Thymus (tissue), 11 donors: ENCODE data around the gene MRGPRX4. TPM values are rescaled to one million over a fixed set of nuclear protein-coding genes. Genes with fewer than 3 reads are reported as not detected.
"Not testable (repeated sequence)": the region's sequence is repeated elsewhere in the genome, so short reads cannot be mapped to it uniquely, and the experiment has no call there.

ENCODE experiments used
- DNase-seq, 9 donors: peaks; one replicate each; pipeline ENCODE4 v3.0.0-alpha.2; 2013; ENCODE audit warnings: low spot score in 9 of 9, low read depth in 6 of 9, missing footprints in 1 of 9
- H3K27ac ChIP-seq, 2 donors: one replicate each; pipeline ENCODE4 v1.5.1; 2013; ENCODE audit warnings: control low read depth in 1 of 2, low read depth in 1 of 2, low read length in 1 of 2, mild to moderate bottlenecking in 1 of 2, moderate library complexity in 1 of 2
- H3K27me3 ChIP-seq, 2 donors: one replicate each; pipeline ENCODE4 v1.5.1; 2013; ENCODE audit warnings: low read length in 1 of 2; ENCODE audit not compliant: control insufficient read depth in 2 of 2, insufficient read depth in 1 of 2
- H3K36me3 ChIP-seq, 2 donors: one replicate each; pipeline ENCODE4 v1.5.1; 2013; ENCODE audit warnings: low read length in 1 of 2, mild to moderate bottlenecking in 1 of 2, moderate library complexity in 1 of 2; ENCODE audit not compliant: control insufficient read depth in 2 of 2, insufficient read depth in 2 of 2
- H3K4me1 ChIP-seq, 2 donors: one replicate each; pipeline ENCODE4 v1.5.1; 2013; ENCODE audit warnings: low read length in 2 of 2; ENCODE audit not compliant: control insufficient read depth in 2 of 2, insufficient read depth in 2 of 2
- H3K4me3 ChIP-seq, 2 donors: one replicate each; pipeline ENCODE4 v1.5.1; 2013; ENCODE audit warnings: low read length in 2 of 2, control low read depth in 1 of 2, mild to moderate bottlenecking in 1 of 2
- H3K9me3 ChIP-seq, 2 donors: one replicate each; pipeline ENCODE4 v1.5.1; 2013; ENCODE audit warnings: low read length in 1 of 2, mild to moderate bottlenecking in 1 of 2; ENCODE audit not compliant: control insufficient read depth in 2 of 2, insufficient read depth in 1 of 2
- WGBS: extraction: QIAGEN DNeasy Blood & Tissue Kit; methylation state at CpG from one replicate; pipeline ENCODE4 v1.1.7; 2013; 5-methylcytosine and 5-hydroxymethylcytosine counted together
- polyA plus RNA-seq: library from polyadenylated mRNA; stranded (reverse); fragments of 200-250 nt; gene quantifications from one replicate; pipeline ENCODE4 v1.2.3, GENCODE V29; 2013
- total RNA-seq: library from RNA; stranded (reverse); fragments of 120-200 nt; gene quantifications from one replicate; pipeline ENCODE4 v1.2.4, GENCODE V29; 2013
- donor health status: healthy.

Gene MRGPRX4
- total and polyA plus RNA-seq, 2 donors, result 0.07 TPM; not detected in 1

DNA sequence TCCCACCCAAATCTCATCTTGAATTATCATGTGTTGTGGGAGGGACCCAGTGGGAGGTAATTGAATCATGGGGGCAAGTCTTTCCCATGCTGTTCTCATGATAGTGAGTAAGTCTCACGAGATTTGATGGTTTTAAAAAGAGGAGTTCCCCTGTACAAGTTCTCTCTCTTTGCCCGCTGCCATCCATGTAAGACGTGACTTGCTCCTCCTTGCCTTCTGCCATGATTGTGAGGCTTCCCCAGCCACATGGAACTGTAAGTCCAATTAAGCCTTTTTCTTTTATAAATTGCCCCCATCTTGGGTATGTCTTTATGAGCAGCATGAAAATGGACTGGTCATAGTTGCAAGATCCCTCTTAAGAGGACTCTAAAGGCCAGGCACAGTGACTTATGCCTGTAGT is 25.1 kb downstream of the MRGPRX4 start:
- 70% methylated on average over 3 of the region's 3 CpGs for WGBS
- H3K27ac ChIP-seq, H3K4me1 ChIP-seq, H3K27me3 ChIP-seq, H3K36me3 ChIP-seq, DNase-seq, H3K4me3 ChIP-seq, H3K9me3 ChIP-seq: not testable (repeated sequence)

- no peak overlapping the region for H3K27ac ChIP-seq
- no peak for DNase-seq
- H3K4me1 ChIP-seq, result no peaks in the 10 kb centered on the region
- H3K36me3 ChIP-seq, result no peaks in the 10 kb centered on the region
- WGBS, result 16% methylated on average over 6 of the region's 6 CpGs
- H3K9me3 ChIP-seq, result no peaks in the 10 kb centered on the region
- no peak overlapping the region for H3K4me3 ChIP-seq
- H3K27me3 ChIP-seq, result peaks cover under 1 to 19% of the 10 kb centered on the region in 2 donors
These were observed 31.1 kb downstream of the MRGPRX4 start for GRCh38 chr11:18203723-18204122.

GRCh38 chr11:18204220-18204619 is 31.6 kb downstream of the MRGPRX4 start:
- Histone ChIP-seq H3K27ac (no peak overlapping the region), H3K4me1 (no peaks in the 10 kb centered on the region), H3K9me3 (no peaks in the 10 kb centered on the region), H3K4me3 (no peak overlapping the region), H3K27me3 (peaks cover 3 to 24% of the 10 kb centered on the region in 2 donors), H3K36me3 (no peaks in the 10 kb centered on the region)
- WGBS, result 97% methylated on average over 3 of the region's 3 CpGs
- DNase-seq, result no peak

- Histone ChIP-seq H3K36me3 (no peaks in the 10 kb centered on the region), H3K4me1 (no peaks in the 10 kb centered on the region), H3K27me3 (peaks cover 3 to 28% of the 10 kb centered on the region in 2 donors), H3K27ac (no peak overlapping the region), H3K4me3 (no peak overlapping the region), H3K9me3 (no peaks in the 10 kb centered on the region)
- DNase-seq, result no peak
These were observed 32.1 kb downstream of the MRGPRX4 start for GRCh38 chr11:18204771-18205170.

GRCh38 chr11:18209058-18209457 is 36.4 kb downstream of the MRGPRX4 start:
- 32% methylated on average over 33 of the region's 33 CpGs for WGBS
- no peak for DNase-seq
- peaks cover 3 to 32% of the 10 kb centered on the region in 2 donors for H3K27me3 ChIP-seq
- no peak overlapping the region for H3K27ac ChIP-seq
- no peak overlapping the region for H3K4me3 ChIP-seq
- no peaks in the 10 kb centered on the region for H3K4me1 ChIP-seq
- no peaks in the 10 kb centered on the region for H3K9me3 ChIP-seq
- H3K36me3 ChIP-seq, result no peaks in the 10 kb centered on the region

GRCh38 chr11:18221274-18221876 is 48.7 kb downstream of the MRGPRX4 start:
- DNase-seq, result no peak
- Histone ChIP-seq H3K9me3 (peaks cover 0 to 7% of the 10 kb centered on the region in 2 donors), H3K36me3 (no peaks in the 10 kb centered on the region), H3K27ac (no peak overlapping the region), H3K27me3 (no peaks in the 10 kb centered on the region), H3K4me1 (no peaks in the 10 kb centered on the region), H3K4me3 (no peak overlapping the region)
- WGBS, result 96% methylated on average over 5 of the region's 5 CpGs

GRCh38 chr11:18222814-18223421 is 50.3 kb downstream of the MRGPRX4 start:
- Histone ChIP-seq H3K9me3 (peaks cover 0 to 7% of the 10 kb centered on the region in 2 donors), H3K4me1 (no peaks in the 10 kb centered on the region), H3K4me3 (no peak overlapping the region), H3K36me3 (no peaks in the 10 kb centered on the region), H3K27me3 (no peaks in the 10 kb centered on the region), H3K27ac (no peak overlapping the region)
- no peak for DNase-seq
- WGBS, result 87% methylated on average over 3 of the region's 3 CpGs

Other genes with a start within 250 kb of the MRGPRX4 start
- 52.8 TPM for gene SERGEF, start 159.8 kb upstream of the MRGPRX4 start, total RNA-seq
- 84.2 TPM for gene SERGEF, start 159.8 kb upstream of the MRGPRX4 start, polyA plus RNA-seq
- 0.24 TPM for gene TPH1, start 126.6 kb upstream of the MRGPRX4 start, total RNA-seq
- gene TPH1, start 126.6 kb upstream of the MRGPRX4 start, polyA plus RNA-seq, result 0.75 TPM
- 25.9 TPM for gene SAAL1, start 66.8 kb upstream of the MRGPRX4 start, total RNA-seq
- 19.4 TPM for gene SAAL1, start 66.8 kb upstream of the MRGPRX4 start, polyA plus RNA-seq
- not detected for gene MRGPRX3, start 40.3 kb upstream of the MRGPRX4 start, total RNA-seq
- 0.05 TPM for gene MRGPRX3, start 40.3 kb upstream of the MRGPRX4 start, polyA plus RNA-seq
- 0.61 TPM for gene SAA4, start 64.0 kb downstream of the MRGPRX4 start, total RNA-seq
- gene SAA4, start 64.0 kb downstream of the MRGPRX4 start, polyA plus RNA-seq, result 19.4 TPM
- 7.9 TPM for gene SAA2, start 75.8 kb downstream of the MRGPRX4 start, total RNA-seq
- 605 TPM for gene SAA2, start 75.8 kb downstream of the MRGPRX4 start, polyA plus RNA-seq
- gene SAA1, start 93.4 kb downstream of the MRGPRX4 start, total RNA-seq, result 19.0 TPM
- gene SAA1, start 93.4 kb downstream of the MRGPRX4 start, polyA plus RNA-seq, result 1,843 TPM
- gene HPS5, start 149.3 kb downstream of the MRGPRX4 start, total RNA-seq, result 29.7 TPM
- 20.2 TPM for gene HPS5, start 149.3 kb downstream of the MRGPRX4 start, polyA plus RNA-seq
- gene GTF2H1, start 149.7 kb downstream of the MRGPRX4 start, total RNA-seq, result 38.9 TPM
- gene GTF2H1, start 149.7 kb downstream of the MRGPRX4 start, polyA plus RNA-seq, result 35.4 TPM
- gene LDHA, start 221.7 kb downstream of the MRGPRX4 start, total RNA-seq, result 581 TPM
- 364 TPM for gene LDHA, start 221.7 kb downstream of the MRGPRX4 start, polyA plus RNA-seq
- not detected for gene LDHC, start 239.5 kb downstream of the MRGPRX4 start, total RNA-seq
- gene LDHC, start 239.5 kb downstream of the MRGPRX4 start, polyA plus RNA-seq, result 0.16 TPM